ENCODE data around the gene SGMS1.

The SGMS1 gene

GRCh38 chr10:50417486-50417885 lies 206.3 kb downstream of the SGMS1 start:
- DNase-seq: no peak

GRCh38 chr10:50416881-50417280 lies 206.9 kb downstream of the SGMS1 start:
- DNase-seq: no peak

DNA sequence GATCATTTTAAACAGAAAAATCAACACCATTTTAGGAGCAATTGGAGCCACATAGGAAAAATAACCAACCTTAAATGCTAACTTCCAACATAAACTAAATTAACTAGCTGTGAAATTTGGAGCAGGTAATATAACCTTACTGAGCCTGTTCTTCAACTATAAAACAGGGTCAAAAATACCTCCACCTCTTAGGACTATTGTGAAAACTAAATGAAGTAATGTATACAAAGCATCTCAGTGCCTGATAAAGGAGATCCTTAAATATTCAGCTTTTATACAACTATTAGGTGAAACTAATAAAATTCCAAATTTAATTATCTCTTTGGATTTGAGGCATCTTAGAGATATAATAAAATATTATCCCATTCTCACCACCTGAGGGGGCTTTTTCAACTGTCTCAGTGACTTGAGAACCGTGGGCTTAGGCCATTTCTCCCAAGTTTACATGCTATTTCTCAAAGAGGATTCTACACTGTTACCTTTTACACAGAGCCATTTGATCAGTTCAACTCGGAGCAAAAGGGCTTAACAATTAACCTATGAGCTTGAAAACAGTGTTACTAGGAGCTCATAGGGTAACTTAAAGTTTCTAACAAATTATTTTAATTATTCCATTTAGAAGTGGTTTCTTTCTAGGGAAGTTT lies 207.5 kb downstream of the SGMS1 start:
- DNase-seq: no peak

- DNase-seq: no peak
Measured at GRCh38 chr10:50415292-50415691, 208.5 kb downstream of the SGMS1 start.

GRCh38 chr10:50410066-50410811 lies 213.5 kb downstream of the SGMS1 start:
- no peak for DNase-seq

DNA sequence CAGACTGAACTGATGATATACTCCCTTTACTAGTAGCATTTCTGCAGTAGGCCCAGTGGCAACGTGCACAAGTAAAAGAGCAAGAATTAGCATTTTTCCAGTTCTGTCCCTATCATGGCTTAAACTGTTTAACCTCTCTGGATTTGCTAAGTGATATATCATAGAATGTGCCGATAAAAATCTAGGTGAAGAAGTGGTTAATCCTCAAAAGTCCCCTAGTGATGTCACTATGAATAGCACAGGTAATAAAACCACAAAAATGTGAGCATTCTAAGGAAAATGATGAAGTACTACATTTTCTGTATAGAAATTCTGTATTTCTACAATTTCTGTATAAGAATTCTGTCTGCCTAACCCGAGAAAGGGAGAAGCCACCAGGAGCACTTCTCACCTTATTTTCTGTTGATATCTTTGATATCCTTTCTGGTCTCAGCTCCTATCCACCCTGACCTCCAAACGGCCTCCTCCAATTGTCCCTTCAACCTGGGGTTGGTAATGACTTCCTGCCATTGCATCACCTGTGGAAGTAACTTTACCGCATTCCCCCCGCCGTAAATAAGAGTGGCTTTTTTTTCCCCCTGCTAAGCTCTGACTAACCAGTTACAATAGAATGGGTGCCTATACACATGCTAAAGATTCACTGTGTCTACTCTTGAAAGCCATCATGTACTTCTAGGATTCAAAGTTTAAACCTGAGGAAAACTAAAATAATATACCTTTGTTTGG lies 216.5 kb downstream of the SGMS1 start:
- no peak for DNase-seq

GRCh38 chr10:50406457-50407070 lies 217.2 kb downstream of the SGMS1 start:
- DNase-seq: no peak

- DNase-seq: no peak
Measured at GRCh38 chr10:50405723-50406122, 218.0 kb downstream of the SGMS1 start.

- no peak for DNase-seq
Measured at GRCh38 chr10:50404021-50404773, 219.6 kb downstream of the SGMS1 start.

DNA sequence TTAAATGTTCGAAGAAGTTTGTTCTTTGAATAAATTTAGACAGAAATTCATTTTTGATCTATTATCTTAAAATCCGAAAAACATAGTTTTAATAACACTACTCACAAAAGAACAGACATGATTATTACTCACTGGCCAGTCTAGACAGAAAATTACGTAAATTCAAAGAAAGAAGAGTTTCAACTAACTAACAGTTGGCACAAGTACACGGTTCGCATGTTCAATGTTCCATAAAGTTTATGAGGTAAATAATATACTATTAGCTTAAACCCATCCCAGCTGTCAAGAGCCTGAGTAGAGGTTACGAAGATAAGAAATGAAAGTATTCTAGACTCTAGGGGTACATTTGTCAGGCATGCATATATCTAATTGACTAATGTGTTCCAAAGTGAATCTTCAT lies 220.7 kb downstream of the SGMS1 start:
- no peak for DNase-seq

DNA sequence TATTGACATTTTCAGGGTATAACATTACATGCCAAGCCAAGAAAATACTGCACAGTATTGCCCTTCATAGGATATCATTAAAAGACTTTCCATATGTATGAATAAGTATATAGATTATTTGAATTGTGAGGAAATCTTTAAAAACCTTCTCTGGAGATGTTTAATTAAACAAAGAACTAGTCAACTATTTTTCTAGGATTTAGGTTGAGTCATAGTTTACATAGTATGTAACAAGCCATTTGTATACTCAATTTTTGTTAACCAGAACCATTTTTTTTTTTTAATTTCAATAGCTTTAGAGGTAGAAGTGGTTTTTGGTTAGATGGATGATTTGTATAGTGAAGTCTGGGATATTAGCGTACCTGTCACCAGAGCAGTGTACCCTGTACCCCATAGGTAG lies 221.3 kb downstream of the SGMS1 start:
- no peak for DNase-seq

DNA sequence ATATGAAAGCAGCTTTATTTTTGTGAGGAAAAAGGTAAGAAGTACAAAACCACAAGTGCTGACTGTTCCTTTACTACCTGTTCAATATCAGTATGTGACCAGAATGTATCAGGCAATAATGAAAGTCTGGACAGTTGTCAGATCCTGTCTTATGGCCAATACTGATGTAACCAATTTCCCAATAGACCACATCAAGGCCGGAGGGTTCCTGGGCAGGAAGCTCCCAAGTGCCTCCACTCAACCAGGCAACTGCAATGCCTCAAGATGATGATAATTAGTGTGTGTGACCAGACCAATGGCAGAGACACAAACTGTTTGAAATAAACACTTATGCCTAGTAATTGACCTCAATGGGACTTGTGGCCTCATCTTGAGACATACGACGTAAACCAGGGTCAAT lies 223.1 kb downstream of the SGMS1 start:
- no peak for DNase-seq

DNA sequence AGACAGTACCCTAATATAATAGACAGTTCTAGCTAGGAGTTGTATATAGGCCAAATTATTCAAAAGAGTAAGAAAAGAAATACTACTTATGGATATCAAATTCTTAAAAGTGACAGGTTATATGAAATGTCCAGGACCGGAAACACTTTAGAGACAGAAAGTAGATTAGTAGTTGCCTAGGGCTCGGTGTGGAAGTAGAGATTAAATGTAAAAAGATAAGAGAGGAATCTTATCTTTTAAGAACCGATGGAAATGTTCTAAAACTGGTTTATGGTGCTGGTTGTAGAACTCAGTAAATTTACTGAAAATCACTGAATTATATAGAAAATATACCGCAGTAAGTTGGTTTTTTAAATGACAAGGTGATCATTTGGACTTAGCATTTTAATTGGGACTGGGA lies 224.9 kb downstream of the SGMS1 start:
- no peak for DNase-seq

DNA sequence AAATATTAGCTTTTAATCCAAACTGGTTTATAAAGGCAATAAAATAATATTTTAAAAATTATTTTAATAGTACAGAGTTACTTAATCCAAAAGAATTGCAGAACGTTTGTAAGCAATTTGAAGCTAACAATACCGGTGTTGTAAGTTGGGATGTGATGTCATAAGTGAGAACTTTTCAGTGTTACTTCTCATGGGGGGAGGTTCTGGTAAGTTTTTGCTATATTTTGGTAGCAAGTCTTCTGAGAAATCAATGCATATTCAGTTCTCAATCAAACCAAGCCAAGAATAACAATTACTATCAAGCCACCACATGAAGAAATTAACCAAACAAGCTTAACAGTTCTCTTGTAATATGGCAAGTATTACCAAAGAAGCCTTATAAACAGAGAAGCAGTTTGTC lies 225.4 kb downstream of the SGMS1 start:
- no peak for DNase-seq

DNA sequence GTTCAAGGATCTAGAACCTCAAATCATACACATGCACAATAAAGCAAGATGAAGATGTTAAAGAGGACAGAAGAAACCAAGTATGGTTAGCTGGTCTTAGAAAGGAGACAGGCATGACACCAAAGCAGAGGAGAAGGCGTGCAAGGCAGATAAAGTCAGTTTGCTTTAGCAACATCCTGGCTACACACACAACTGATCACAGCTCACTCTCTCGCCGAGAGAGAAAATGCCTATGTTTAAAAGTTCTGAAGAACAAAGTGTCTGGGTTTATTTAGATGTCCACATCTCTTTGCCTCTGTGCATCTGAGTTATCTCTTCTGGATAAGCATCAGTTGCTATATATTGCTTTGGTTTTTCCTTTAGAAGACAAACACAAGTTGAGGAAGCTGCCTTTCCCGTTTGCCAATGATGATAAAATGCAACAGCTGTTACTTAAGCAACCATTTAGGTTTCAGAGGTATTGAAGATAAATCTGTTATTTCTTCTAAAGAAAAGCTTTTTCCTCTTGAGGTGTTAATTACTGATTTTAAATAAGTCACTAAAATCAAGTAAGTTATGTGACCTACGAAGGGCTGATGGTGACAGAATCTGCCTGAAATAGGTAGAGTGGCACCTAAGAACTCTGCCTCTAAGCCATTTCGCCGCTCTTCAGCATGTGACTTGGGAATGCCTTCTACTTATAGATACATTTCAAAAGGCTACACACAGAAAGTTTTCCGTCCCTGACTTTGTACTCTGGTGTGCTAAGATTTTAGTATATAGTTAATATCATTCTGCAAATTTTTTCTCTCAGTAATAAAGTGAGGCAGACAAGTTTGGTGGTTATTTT lies 226.2 kb downstream of the SGMS1 start:
- DNase-seq: no peak

- no peak for DNase-seq
Measured at GRCh38 chr10:50396491-50397311, 227.1 kb downstream of the SGMS1 start.

DNA sequence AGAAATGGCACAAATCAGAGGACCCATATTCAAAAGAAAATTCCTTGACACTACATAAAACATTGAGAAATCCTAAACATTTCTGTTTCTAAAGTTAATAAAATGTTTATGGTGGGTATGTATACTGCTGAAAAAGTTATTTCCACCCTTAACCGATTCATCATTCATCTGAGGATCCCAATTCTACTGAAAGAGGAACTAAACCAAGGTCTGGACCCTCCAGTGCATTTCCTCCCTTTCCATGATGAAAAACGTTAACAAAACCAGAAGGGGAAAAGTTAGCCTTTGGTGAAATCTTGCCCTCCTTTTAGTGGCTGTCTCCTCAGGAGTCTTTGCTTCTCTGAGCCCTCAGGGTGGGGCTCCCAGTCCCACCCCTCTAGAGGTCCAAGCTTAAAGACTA lies 227.9 kb downstream of the SGMS1 start:
- no peak for DNase-seq

- no peak for DNase-seq
Measured at GRCh38 chr10:50395271-50395670, 228.5 kb downstream of the SGMS1 start.

DNA sequence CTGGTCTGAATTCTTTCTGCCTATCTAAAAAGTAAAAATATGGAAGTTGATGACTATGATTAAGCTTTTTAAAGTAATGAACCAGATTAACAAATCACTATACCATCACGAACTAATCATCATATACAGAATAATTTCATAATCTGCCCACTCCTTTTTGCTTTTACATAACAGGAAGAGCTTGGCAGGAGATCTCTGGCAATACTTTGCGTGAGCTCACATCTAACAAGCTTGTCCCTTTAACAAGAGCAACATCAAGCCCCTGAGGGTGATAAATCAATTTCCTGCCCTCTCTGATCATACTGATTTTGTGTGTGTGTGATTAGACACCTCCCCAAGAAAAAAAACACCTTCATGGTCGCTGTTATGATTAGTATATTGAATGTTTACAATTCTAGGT lies 228.9 kb downstream of the SGMS1 start:
- no peak for DNase-seq

- no peak for DNase-seq
Measured at GRCh38 chr10:50393784-50394467, 229.8 kb downstream of the SGMS1 start.

Measured in RPMI8226 (cell line).